ENCODE measurements around the gene IZUMO4. TPM values are rescaled to one million over a fixed set of nuclear protein-coding genes. Genes with fewer than 3 reads are reported as not detected.

Gene IZUMO4
- total and polyA plus RNA-seq, 5 donors = 1.1 to 3.3 (median 2.5) TPM

- no peaks in the 10 kb centered on the region for H3K4me1 ChIP-seq (ENCODE audit: control insufficient read depth, insufficient read depth, low read length)
- no peak for ATAC-seq
- intact Hi-C loops (cut with DNase I) = no loop called here
Observed at GRCh38 chr19:2100719-2101061, 4.0 kb downstream of the IZUMO4 start.

DNA sequence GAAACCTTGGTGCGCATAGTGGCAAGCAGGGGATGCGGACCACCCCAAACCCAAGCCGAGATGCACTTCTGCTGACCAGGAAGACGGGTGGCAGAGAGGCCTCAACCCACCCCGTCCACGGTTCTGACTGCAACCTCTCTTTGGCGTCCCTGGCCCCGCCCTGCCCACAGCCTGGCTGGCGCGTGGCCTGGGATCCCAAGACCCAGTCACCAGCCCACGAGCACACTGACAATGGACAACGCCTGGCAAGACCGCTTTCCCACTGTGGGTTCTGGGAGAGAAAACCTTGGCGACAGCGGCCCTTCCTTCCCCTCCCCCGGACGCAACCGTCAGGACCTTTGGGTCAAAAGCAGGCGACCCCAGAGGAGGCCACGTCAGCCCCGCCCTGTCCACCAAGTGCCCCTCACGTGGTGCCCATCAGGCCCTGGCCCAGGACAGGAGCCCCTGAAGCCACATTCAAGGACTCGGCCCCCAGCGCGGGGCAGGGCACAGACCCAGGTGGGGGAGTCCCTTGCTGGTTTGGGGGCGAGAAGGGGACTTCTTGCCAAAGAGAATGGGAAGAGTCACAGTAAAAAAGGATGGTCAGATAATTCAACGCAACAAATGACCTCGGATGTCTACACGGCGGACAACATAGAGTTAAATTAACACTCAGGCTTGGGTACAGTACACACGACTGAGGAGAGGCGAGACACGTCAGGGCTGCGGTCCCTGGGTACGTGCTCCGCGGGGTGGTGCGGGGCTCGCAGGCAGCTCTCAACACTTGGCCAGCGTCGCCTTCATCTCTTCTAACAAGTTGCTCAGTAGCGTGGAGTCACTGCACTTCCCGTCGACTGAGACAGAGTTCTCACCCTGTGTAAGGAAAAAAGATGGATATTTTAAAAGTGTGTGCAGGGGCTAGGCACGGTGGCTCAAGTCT, 5.0 kb downstream of the IZUMO4 start:
- Histone ChIP-seq H3K9me3 (ENCODE audit: control insufficient read depth, low read length) (no peaks in the 10 kb centered on the region), H3K27me3 (ENCODE audit: control insufficient read depth, insufficient read depth) (no peaks in the 10 kb centered on the region), H3K27ac (ENCODE audit: low read length) (no peak overlapping the region), H3K4me3 (ENCODE audit: low read length) (no peak overlapping the region), H3K4me1 (ENCODE audit: control insufficient read depth, insufficient read depth, low read length) (no peaks in the 10 kb centered on the region)
- WGBS = 88% methylated on average over 45 of the region's 45 CpGs
- ATAC-seq (no peak), DNase-seq (no peak)
- intact Hi-C loops (cut with DNase I) = no loop called here

More at GRCh38 chr19:2100719-2101061, 4.0 kb downstream of the IZUMO4 start:
- Histone ChIP-seq H3K27ac (ENCODE audit: low read length) (no peak overlapping the region), H3K9me3 (ENCODE audit: control insufficient read depth, low read length) (no peaks in the 10 kb centered on the region), H3K4me3 (ENCODE audit: low read length) (no peak overlapping the region), H3K27me3 (ENCODE audit: control insufficient read depth, insufficient read depth) (no peaks in the 10 kb centered on the region)
- 92% methylated on average over 11 of the region's 11 CpGs for WGBS
- no peak for DNase-seq

DNA sequence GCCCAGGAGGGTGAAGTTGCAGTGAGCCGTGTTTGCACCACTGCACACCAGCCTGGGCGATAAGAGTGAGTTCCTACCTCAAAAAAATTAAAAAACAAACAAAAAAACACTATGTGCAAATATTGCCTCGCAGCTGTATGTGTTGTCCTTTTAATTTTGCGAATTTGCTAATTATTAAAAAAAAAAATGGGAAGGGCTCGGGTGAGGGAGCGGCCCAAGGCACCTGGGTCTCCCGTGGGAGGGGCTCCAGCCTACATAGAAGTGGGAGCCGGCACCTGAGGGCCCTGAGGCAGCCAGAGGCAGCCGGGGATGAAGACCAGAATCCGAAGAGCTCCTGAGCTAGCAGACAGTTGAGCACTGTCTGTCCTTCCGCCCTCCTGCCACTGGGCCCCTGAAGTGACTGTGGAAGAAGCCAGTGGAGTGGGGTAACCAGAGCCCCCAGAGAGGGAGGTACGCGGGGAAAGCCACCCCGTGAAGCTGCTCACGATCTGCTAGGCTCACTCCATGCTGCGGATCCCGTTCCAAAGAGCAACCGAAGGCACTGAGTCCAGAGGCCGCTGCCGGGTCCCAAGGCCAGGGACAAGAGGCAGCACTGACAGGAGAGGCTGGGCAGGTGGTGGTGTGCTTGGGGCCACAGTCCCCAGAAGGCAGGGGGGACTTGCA, 6.5 kb downstream of the IZUMO4 start:
- H3K4me3 ChIP-seq (ENCODE audit: low read length) = no peak overlapping the region
- no peaks in the 10 kb centered on the region for H3K27me3 ChIP-seq (ENCODE audit: control insufficient read depth, insufficient read depth)
- no peaks in the 10 kb centered on the region for H3K4me1 ChIP-seq (ENCODE audit: control insufficient read depth, insufficient read depth, low read length)
- intact Hi-C loops (cut with DNase I) = no loop called here
- WGBS = 86% methylated on average over 20 of the region's 20 CpGs
- no peak overlapping the region for H3K27ac ChIP-seq (ENCODE audit: low read length)
- no peaks in the 10 kb centered on the region for H3K9me3 ChIP-seq (ENCODE audit: control insufficient read depth, low read length)
- no peak for ATAC-seq
- DNase-seq = no peak

DNA sequence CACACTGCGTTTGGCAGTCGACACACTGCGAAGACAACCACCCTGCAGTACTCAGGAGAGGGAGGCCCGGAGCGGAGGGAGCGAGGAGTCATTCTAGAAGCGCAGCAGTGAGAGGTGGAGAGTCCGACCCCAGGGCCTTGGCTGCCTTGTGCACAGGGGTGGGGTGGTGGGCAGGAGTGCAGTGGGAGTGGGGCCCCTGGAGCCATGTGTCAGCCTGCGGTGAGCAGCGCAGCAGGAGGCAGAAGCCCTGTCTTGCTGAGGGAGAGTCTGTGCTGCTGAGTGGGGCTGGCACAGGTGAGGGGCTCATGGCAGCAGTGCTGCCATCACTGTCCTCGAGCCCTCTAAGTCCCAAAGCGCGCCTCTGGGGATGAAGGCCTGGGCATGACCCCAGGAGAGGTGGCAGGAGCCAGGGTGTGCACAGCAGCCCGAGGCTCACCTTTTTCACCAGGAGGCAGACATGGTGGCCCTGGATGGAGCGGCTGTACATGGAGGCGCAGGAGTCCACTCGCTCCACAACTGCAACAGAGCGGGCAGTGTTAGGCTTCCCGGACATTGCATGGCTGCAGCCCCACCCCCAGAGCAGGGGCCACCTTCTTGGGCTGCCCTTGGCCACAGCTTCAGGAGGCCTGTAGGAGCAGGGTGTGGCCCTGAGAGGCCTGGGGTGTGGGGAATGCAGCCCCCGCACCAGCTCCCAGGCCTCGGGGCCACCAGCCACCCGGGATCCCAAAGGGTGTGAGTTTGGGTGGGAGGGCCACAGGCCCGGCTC, 11.7 kb downstream of the IZUMO4 start:
- 91% methylated on average over 23 of the region's 23 CpGs for WGBS
- H3K9me3 ChIP-seq (ENCODE audit: control insufficient read depth, low read length) = no peaks in the 10 kb centered on the region
- H3K27me3 ChIP-seq (ENCODE audit: control insufficient read depth, insufficient read depth) = no peaks in the 10 kb centered on the region
- ATAC-seq = peak in 1 of 2 donors; percentile 6
- DNase-seq = no peak
- no peaks in the 10 kb centered on the region for H3K4me1 ChIP-seq (ENCODE audit: control insufficient read depth, insufficient read depth, low read length)
- no peak overlapping the region for H3K27ac ChIP-seq (ENCODE audit: low read length)
- intact Hi-C loops (cut with DNase I) = no loop called here
- H3K4me3 ChIP-seq (ENCODE audit: low read length) = no peak overlapping the region

- ATAC-seq = peak in 1 of 2 donors; percentile 10
- Histone ChIP-seq H3K4me3 (ENCODE audit: low read length) (no peak overlapping the region), H3K4me1 (ENCODE audit: control insufficient read depth, insufficient read depth, low read length) (no peaks in the 10 kb centered on the region), H3K27ac (ENCODE audit: low read length) (no peak overlapping the region), H3K9me3 (ENCODE audit: control insufficient read depth, low read length) (no peaks in the 10 kb centered on the region), H3K27me3 (ENCODE audit: control insufficient read depth, insufficient read depth) (no peaks in the 10 kb centered on the region)
- 79% methylated on average over 31 of the region's 31 CpGs for WGBS
- no peak for DNase-seq
- intact Hi-C loops (cut with DNase I) = no loop called here
Observed at GRCh38 chr19:2109046-2109864, 12.5 kb downstream of the IZUMO4 start.

DNA sequence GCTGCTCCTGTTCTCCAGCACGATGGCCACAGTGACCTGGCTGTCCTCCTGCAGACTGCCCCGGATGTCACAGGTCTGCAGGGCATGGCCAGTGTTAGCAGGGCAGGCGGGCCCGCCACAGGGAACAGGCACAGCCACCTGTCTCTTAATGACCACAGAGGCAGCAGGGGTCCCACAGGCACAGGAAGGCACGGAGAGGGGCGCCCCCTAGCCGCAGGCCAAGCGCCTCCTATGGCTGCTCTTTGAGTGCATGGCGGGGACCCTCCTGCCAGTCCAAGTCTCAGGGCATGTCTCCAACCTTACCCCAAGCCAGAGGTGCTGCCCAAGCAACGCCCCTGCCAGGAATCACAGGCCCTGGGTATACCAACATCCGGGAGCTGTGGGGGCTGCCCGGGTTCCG, 14.1 kb downstream of the IZUMO4 start:
- 89% methylated on average over 13 of the region's 13 CpGs for WGBS
- H3K4me3 ChIP-seq (ENCODE audit: low read length) = no peak overlapping the region
- no peak for DNase-seq
- ATAC-seq = no peak
- no peak overlapping the region for H3K27ac ChIP-seq (ENCODE audit: low read length)
- no peaks in the 10 kb centered on the region for H3K9me3 ChIP-seq (ENCODE audit: control insufficient read depth, low read length)
- H3K4me1 ChIP-seq (ENCODE audit: control insufficient read depth, insufficient read depth, low read length) = no peaks in the 10 kb centered on the region
- no peaks in the 10 kb centered on the region for H3K27me3 ChIP-seq (ENCODE audit: control insufficient read depth, insufficient read depth)
- intact Hi-C loops (cut with DNase I) = no loop called here

GRCh38 chr19:2111425-2111824, 14.7 kb downstream of the IZUMO4 start:
- Histone ChIP-seq H3K4me1 (ENCODE audit: control insufficient read depth, insufficient read depth, low read length) (no peaks in the 10 kb centered on the region), H3K27me3 (ENCODE audit: control insufficient read depth, insufficient read depth) (no peaks in the 10 kb centered on the region), H3K27ac (ENCODE audit: low read length) (no peak overlapping the region), H3K4me3 (ENCODE audit: low read length) (no peak overlapping the region), H3K9me3 (ENCODE audit: control insufficient read depth, low read length) (no peaks in the 10 kb centered on the region)
- intact Hi-C loops (cut with DNase I) = no loop called here
- DNase-seq = no peak
- ATAC-seq = no peak
- WGBS = 89% methylated on average over 22 of the region's 22 CpGs

GRCh38 chr19:2111886-2112285, 15.2 kb downstream of the IZUMO4 start:
- Histone ChIP-seq H3K9me3 (ENCODE audit: control insufficient read depth, low read length) (no peaks in the 10 kb centered on the region), H3K27me3 (ENCODE audit: control insufficient read depth, insufficient read depth) (no peaks in the 10 kb centered on the region), H3K27ac (ENCODE audit: low read length) (no peak overlapping the region), H3K4me1 (ENCODE audit: control insufficient read depth, insufficient read depth, low read length) (no peaks in the 10 kb centered on the region), H3K4me3 (ENCODE audit: low read length) (no peak overlapping the region)
- DNase-seq (no peak), ATAC-seq (no peak)
- WGBS = 91% methylated on average over 20 of the region's 20 CpGs
- intact Hi-C loops (cut with DNase I) = no loop called here

DNA sequence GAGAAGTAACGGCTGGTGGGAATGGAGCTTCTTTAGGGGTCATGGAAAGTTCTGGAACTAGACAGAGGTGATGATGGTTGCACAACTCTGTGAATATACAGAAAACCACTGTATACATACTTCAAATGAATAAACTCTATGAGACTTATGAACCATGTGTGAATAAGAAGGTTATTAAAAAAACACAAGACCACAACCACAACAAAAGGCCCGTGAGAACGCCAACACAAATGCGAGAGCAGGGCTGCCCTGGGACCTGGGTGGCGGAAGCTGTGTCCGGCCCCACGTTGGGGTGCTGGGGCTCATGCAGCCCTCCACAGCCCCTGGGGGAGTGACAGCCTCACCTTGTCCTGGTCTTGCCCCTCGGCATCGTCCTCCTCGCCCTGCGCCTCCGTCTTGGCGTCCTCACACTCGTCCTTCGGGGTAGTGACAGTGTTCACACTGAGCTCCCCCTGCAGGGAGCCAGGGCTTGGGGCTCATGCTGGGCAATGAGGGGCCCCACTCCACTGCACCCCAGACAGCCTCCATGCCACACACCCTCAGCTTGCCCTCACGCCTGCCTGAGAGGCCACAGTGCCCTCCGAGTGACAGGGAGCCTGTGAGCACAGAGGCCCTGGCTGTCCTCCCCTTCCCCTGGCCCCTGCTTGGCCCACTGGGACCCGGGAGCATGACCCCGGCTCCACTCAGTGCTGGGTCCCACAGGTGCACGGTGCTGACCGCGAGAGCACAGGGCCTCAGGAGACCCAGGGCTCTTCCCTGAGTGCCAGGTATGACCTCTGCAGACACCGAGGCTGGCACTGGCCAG, 16.0 kb downstream of the IZUMO4 start:
- intact Hi-C loops (cut with DNase I) = no loop called here
- WGBS = 83% methylated on average over 23 of the region's 23 CpGs
- Histone ChIP-seq H3K4me1 (ENCODE audit: control insufficient read depth, insufficient read depth, low read length) (no peaks in the 10 kb centered on the region), H3K9me3 (ENCODE audit: control insufficient read depth, low read length) (no peaks in the 10 kb centered on the region), H3K27me3 (ENCODE audit: control insufficient read depth, insufficient read depth) (no peaks in the 10 kb centered on the region), H3K4me3 (ENCODE audit: low read length) (no peak overlapping the region), H3K27ac (ENCODE audit: low read length) (no peak overlapping the region)
- DNase-seq (no peak), ATAC-seq (no peak)

All from right cardiac atrium (tissue), 5 donors.